HG03442 (cell line): ENCODE measurements around the gene SLFN14.
A peak's percentile ranks its signal among the peaks of the same experiment; 100 is the strongest.
"Not testable (repeated sequence)": the region's sequence is repeated elsewhere in the genome, so short reads cannot be mapped to it uniquely, and the experiment has no call there.

Source experiments
- ATAC-seq: cut with Tn5 transposase; IDR thresholded peaks from one replicate; pipeline ENCODE4 v1.9.1; 2021; ENCODE audit warnings: mild to moderate bottlenecking, moderate library complexity; ENCODE audit not compliant: unreplicated experiment

Gene SLFN14

DNA sequence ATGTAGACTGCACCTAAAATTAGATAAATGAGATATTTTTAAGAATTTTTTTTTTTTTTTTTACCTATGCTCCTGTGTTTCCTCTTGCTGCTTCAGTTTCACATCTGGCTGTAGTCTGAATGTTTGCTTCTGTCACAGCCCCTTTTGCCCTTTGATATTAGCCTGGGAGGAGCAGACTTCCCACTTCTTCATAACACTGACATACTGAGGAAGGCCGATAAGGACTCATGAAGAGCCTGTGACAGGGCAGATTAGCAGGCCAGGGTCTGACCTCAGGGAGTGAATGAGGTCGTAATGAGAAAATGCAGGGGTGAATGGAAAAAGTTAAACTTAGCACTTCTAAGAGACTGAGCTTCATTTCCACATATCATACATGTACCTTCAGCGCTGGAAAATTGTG is at the start of gene SLFN14:
Gene SLFN14 (minus strand): TSS at position 117 of the 400 bp plus-strand sequence. CDS start 2,757 bp downstream, outside the sequence.
- ATAC-seq: no peak

- no peak for ATAC-seq
Measured at GRCh38 chr17:35609831-35610230, 49.2 kb upstream of the SLFN14 start.

DNA sequence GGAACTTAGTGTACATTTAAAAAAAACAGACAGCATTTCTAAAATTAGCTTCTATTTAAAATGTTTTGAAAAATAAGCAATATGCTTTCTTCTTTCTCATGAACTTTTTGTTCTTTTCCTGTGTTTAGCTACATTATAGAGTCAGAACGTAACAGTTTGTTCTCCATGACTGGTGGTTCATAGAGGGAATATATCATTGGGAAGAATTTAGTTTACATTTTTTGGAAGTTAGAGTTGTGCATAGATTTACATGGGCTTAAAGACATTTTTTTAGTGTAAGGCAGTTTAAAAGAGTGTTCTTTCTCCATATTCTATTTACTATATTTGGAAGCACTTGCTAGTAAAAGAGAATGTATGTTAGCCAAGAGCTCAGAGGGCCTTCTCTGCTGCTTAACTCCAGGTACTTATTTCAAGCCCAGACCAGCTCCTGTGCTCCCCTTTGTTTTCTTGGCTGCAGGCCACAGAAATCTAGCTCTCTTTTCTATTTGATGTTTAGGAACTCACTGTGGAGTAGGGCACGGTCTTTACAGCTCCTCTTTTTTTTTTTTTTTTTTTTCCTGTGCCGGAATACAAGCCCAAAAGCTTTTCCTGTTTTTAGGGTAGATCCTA is 46.7 kb upstream of the SLFN14 start:
- no peak for ATAC-seq

- no peak for ATAC-seq
Measured at GRCh38 chr17:35605678-35606077, 45.1 kb upstream of the SLFN14 start.

DNA sequence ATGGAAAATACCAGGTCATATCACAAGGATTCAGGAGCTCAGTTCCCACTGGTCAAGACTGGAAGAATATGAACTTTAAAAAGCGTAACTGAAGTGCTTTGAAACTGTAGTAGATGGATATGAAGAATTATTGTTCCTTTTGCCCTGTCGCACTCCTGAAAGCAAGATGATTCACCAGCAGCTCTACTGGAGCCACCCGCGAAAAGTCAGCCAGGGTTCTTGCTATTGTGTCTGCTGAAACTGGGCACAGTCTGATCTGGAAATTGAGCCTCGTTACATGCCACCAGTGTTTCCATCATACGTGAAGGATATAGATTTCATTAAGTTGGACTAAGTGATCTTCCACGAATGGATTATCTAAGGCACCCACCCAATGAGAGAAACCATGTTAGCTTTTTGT is 43.1 kb upstream of the SLFN14 start:
- no peak for ATAC-seq

GRCh38 chr17:35597604-35598003 is 37.0 kb upstream of the SLFN14 start:
- no peak for ATAC-seq

DNA sequence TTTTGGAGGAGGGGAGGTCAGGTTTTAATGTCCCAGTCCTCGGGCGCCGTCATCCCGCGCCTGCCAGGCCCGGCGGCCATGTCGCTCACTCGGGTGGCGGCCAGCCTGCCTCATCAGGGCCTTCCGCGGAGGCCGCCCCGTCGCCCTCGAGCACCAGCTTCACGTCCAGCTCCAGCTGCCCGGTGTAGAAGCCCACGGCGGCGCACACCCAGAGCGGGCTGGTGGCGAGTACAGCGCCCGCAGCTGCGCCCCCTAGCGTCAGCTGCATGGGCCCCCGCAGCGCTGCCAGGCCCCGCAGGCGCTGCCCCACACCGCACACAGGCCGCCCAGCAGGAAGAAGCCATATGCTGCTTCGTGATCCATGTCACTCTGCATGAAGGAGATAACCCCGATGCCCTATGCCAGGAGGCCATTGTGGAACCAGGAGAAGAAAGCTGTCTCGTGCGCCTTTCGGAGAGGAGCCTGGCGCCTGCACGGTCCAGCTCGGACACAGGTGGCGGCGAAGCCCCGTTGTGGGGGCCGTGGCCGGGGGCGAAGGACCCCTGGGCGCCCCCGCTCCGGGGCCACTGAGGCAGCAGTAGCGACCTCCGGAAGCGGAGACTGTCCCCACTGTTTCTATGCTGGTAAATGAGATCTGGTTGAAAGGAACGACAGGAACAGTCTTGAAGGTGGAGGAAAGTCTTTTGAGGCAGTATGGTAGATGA is 36.1 kb upstream of the SLFN14 start:
- no peak for ATAC-seq

DNA sequence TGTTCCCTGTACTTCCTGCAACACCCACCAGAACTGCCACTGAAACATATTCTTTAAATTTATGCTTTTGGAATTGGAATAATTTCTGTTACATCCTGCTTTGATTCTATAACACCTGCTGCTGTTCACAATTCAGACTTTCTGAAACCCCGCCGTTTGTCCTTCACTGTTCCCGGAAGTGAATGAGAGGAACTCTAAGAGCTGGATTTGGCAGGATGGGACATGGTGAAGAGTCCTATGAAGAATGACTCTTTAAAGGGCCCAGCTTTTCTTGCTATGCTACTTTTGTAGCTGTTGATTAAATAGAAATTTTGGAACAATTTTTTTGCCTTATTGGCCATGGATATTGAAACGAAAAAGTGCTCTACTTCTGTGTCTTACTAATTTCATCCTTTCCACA is 35.5 kb upstream of the SLFN14 start:
- ATAC-seq: no peak

GRCh38 chr17:35588196-35588920 is 27.7 kb upstream of the SLFN14 start:
- no peak for ATAC-seq

GRCh38 chr17:35587074-35587961 is 26.7 kb upstream of the SLFN14 start, which contains the start of gene AP2B1:
Gene AP2B1 (plus strand): TSS chr17:35587322. CDS start chr17:35594031, 6,709 bp downstream.
- ATAC-seq: peak; percentile 82

- peak; percentile 14 for ATAC-seq
Measured at GRCh38 chr17:35586569-35587073, 26.0 kb upstream of the SLFN14 start.

DNA sequence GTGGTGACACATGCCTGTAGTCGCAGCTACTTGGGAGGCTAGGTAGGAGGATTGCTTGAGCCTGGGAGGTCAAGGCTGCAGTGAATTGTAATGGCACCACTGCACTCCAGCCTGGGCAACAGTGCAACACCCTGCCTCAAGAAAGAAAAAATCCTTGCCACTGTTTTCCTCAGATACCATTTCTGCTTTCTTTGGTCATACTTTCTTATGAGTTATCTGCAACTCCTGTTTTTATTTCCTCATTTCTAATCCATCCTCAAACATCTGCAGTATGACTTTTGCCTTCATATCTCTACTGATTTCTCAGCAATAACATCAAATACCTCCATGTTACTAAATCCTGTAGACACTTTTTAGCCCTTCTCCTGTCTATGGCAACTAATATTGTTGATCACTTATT is 23.4 kb upstream of the SLFN14 start:
- ATAC-seq: no peak

- no peak for ATAC-seq
Measured at GRCh38 chr17:35578929-35579432, 18.4 kb upstream of the SLFN14 start.

GRCh38 chr17:35578197-35578928 is 17.7 kb upstream of the SLFN14 start, which contains the start of gene PEX12:
Gene PEX12 (minus strand): TSS chr17:35578571. CDS start chr17:35578021, 550 bp downstream.
- ATAC-seq: peak; percentile 82

DNA sequence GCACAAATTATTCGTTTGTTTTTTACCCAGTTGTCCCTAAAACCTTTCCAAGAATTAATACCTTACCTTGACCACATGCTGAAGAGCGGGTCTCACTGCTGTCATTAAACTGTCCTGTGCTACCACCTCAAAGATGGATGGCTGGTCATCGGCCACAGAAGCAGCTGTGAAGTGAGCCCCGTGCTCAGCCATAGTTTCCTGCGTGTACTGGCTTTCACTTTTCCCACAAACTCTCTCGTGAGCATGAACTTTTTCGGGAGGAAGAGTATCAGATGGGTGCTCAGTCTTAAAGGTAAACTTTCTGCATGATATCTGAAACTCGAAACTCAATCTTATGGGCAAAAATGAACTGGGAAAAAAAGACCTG is 17.2 kb upstream of the SLFN14 start:
- no peak for ATAC-seq

GRCh38 chr17:35575759-35576158 is 15.1 kb upstream of the SLFN14 start:
- ATAC-seq: no peak

DNA sequence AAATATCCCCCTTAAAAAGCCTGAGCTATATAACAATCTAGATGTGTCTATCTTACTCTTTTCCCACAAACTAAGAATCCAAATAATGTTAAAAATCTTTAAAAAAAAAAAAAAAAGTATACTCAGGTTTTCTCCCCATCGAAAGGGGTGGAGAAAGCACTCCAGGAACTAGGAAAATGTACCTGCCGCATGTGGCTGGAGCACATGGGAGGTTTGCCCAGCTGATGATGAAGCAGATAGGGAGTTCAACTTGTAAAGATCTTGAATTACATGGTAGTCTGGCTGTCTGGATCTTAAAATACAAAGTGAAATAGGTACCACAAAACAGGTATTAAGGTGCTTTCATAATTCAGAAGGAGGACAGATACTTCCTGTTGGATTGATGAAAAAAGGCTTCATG is 8.8 kb upstream of the SLFN14 start:
- ATAC-seq: no peak

DNA sequence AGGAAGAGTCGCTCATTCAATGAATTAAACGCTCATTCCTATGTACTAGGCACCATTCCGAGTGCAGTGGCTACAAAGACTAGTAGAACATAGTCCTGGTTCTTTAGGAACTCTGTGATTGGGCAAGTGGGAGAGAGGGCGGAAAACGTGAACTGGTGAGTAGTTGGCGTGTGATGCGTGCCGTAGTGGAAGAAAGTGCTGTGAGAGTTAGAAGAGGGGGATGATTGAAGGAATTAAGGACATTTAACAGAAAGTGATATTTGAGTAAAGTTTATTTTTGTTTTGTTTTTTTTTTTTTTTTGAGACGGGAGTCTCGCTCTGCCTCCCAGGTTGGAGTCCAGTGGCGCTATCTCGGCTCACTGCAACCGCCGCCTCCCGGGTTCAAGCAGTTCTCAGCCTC is 7.9 kb upstream of the SLFN14 start:
- ATAC-seq: no peak

DNA sequence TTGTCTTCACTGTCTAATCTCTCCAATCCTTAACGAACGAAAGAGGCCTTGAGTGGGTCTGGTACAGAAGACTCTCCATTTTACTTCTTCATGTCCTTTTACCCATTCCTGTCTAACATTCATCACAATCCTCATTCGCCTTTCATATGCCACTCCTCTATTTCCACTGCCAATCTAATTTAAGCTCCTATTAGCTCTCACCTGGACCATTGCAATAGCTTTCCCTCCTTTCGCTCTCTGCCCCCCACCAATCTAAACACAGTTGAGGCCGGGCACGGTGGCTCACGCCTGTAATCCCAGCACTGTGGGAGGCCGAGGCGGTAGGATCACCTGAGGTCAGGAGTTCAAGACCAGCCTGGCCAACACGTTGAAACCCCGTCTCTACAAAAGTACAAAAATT is 6.3 kb upstream of the SLFN14 start:
- no peak for ATAC-seq

- ATAC-seq: not testable (repeated sequence)
Measured at GRCh38 chr17:35563181-35563580, 2.6 kb upstream of the SLFN14 start.
